Nephron (organoid): ENCODE results near the gene OSBPL9.

Source experiments
- H3K27ac Mint-ChIP-seq, 3 experiments: 2 replicates each; pipeline ENCODE4 v1.8.0; 2020; ENCODE audit warnings: mixed read lengths in 3 of 3, mild to moderate bottlenecking in 2 of 3, moderate library complexity in 1 of 3
- H3K27me3 Mint-ChIP-seq: 2 replicates; pipeline ENCODE4 v1.8.0; 2021; ENCODE audit warnings: low read depth, mild to moderate bottlenecking, moderate library complexity, mixed read lengths
- H3K36me3 Mint-ChIP-seq: 2 replicates; pipeline ENCODE4 v1.8.0; 2020; ENCODE audit warnings: low read depth, mixed read lengths
- H3K4me1 Mint-ChIP-seq: 2 replicates; pipeline ENCODE4 v1.8.0; 2020; ENCODE audit warnings: mixed read lengths
- H3K4me3 Mint-ChIP-seq, 3 experiments: 2 replicates each; pipeline ENCODE4 v1.8.0; 2020; ENCODE audit warnings: mild to moderate bottlenecking in 3 of 3, mixed read lengths in 3 of 3, moderate library complexity in 2 of 3
- H3K9me3 Mint-ChIP-seq: 2 replicates; pipeline ENCODE4 v1.8.0; 2020; ENCODE audit warnings: mixed read lengths
- TF ChIP-seq, protein P1 (sequence below), 3 experiments: fragments of 200-600 bp; sonication (generic); IDR thresholded peaks; one replicate each; pipeline ENCODE4 v1.5.0; 2021; ENCODE audit warnings: antibody characterized with exemption in 3 of 3; ENCODE audit not compliant: unreplicated experiment in 3 of 3

Gene OSBPL9

DNA sequence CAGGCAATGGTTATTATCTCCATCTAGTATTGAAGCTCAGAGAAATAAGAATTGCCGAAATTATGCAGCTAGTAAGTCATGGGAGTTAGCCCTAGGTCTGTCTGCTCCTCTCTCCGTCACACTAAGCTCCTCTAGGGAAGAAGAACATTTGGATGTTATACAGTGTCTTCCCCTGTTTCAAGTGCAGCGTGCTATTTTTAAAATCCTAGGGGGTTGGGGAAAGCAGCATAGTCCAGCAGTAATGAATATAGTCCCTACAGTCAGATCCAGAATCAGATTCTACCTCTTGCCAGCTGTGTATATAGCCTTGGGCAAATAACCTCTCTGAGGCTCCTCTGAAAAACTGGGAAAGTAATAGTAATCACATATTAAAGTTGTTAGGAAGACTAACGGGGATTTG lies 44.5 kb upstream of the OSBPL9 start:
- Mint-ChIP-seq H3K36me3 (no peaks in the 10 kb centered on the region), H3K4me3 (no peak overlapping the region), H3K27ac (no peak overlapping the region), H3K4me1 (peaks cover 12% of the 10 kb centered on the region), H3K9me3 (no peaks in the 10 kb centered on the region), H3K27me3 (no peaks in the 10 kb centered on the region)
- TF ChIP-seq, protein P1, sequence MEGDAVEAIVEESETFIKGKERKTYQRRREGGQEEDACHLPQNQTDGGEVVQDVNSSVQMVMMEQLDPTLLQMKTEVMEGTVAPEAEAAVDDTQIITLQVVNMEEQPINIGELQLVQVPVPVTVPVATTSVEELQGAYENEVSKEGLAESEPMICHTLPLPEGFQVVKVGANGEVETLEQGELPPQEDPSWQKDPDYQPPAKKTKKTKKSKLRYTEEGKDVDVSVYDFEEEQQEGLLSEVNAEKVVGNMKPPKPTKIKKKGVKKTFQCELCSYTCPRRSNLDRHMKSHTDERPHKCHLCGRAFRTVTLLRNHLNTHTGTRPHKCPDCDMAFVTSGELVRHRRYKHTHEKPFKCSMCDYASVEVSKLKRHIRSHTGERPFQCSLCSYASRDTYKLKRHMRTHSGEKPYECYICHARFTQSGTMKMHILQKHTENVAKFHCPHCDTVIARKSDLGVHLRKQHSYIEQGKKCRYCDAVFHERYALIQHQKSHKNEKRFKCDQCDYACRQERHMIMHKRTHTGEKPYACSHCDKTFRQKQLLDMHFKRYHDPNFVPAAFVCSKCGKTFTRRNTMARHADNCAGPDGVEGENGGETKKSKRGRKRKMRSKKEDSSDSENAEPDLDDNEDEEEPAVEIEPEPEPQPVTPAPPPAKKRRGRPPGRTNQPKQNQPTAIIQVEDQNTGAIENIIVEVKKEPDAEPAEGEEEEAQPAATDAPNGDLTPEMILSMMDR (IDR thresholded peaks at IDR 0.05; ENCODE audit: unreplicated experiment in 3 of 3): no peak

- no peaks in the 10 kb centered on the region for H3K9me3 Mint-ChIP-seq
Observed at GRCh38 chr1:51574796-51575195, 42.1 kb upstream of the OSBPL9 start.

GRCh38 chr1:51575406-51576084 lies 41.3 kb upstream of the OSBPL9 start:
- Mint-ChIP-seq H3K4me1 (peaks cover 12% of the 10 kb centered on the region), H3K27ac (no peak overlapping the region), H3K9me3 (no peaks in the 10 kb centered on the region), H3K27me3 (no peaks in the 10 kb centered on the region), H3K36me3 (no peaks in the 10 kb centered on the region), H3K4me3 (no peak overlapping the region)
- TF ChIP-seq, protein P1 (IDR thresholded peaks at IDR 0.05; ENCODE audit: unreplicated experiment in 3 of 3): no peak

More at GRCh38 chr1:51574796-51575195, 42.1 kb upstream of the OSBPL9 start:
- TF ChIP-seq, protein P1 (IDR thresholded peaks at IDR 0.05; ENCODE audit: unreplicated experiment in 3 of 3): no peak
- Mint-ChIP-seq H3K4me1 (peaks cover 12% of the 10 kb centered on the region), H3K27me3 (no peaks in the 10 kb centered on the region), H3K36me3 (no peaks in the 10 kb centered on the region), H3K27ac (no peak overlapping the region), H3K4me3 (no peak overlapping the region)

- TF ChIP-seq, protein P1 (IDR thresholded peaks at IDR 0.05; ENCODE audit: unreplicated experiment in 3 of 3): no peak
- peaks cover 12% of the 10 kb centered on the region for H3K4me1 Mint-ChIP-seq
- H3K27ac Mint-ChIP-seq: no peak overlapping the region
- H3K27me3 Mint-ChIP-seq: no peaks in the 10 kb centered on the region
- H3K9me3 Mint-ChIP-seq: no peaks in the 10 kb centered on the region
- H3K36me3 Mint-ChIP-seq: no peaks in the 10 kb centered on the region
- no peak overlapping the region for H3K4me3 Mint-ChIP-seq
Observed at GRCh38 chr1:51576085-51576444, 40.8 kb upstream of the OSBPL9 start.

DNA sequence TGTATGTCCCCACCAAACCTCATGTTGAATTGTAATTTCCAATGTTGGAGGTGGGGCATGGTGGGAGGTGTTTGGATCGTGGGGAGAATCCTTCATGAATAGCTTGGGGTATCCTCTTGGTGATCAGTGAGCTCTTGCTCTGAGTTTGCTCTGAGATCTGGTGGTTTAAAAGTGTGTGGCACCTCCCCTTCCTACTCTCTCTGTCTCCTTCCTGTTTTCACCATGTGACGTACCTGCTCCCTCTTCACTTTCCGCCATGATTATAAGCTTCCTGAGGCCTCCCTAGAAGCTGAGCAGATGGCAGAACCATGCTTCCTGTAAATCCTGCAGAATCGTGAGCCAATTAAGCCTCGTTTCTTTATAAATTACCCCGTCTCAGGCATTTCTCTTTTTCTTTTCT lies 40.0 kb upstream of the OSBPL9 start:
- Mint-ChIP-seq H3K27ac (no peak overlapping the region), H3K9me3 (no peaks in the 10 kb centered on the region), H3K4me1 (peaks cover 10% of the 10 kb centered on the region), H3K36me3 (no peaks in the 10 kb centered on the region), H3K27me3 (no peaks in the 10 kb centered on the region), H3K4me3 (no peak overlapping the region)
- TF ChIP-seq, protein P1 (IDR thresholded peaks at IDR 0.05; ENCODE audit: unreplicated experiment in 3 of 3): no peak
